Activated T-cell treated with anti-CD3 and anti-CD28 coated beads for 1 hour (primary cell): ENCODE measurements around the gene TMEM272.
A peak's percentile ranks its signal among the peaks of the same experiment; 100 is the strongest.

Experiments
- DNase-seq: peaks from one replicate; pipeline ENCODE4 v3.0.0-alpha.2; 2020; ENCODE audit warnings: low read depth

Gene TMEM272

DNA sequence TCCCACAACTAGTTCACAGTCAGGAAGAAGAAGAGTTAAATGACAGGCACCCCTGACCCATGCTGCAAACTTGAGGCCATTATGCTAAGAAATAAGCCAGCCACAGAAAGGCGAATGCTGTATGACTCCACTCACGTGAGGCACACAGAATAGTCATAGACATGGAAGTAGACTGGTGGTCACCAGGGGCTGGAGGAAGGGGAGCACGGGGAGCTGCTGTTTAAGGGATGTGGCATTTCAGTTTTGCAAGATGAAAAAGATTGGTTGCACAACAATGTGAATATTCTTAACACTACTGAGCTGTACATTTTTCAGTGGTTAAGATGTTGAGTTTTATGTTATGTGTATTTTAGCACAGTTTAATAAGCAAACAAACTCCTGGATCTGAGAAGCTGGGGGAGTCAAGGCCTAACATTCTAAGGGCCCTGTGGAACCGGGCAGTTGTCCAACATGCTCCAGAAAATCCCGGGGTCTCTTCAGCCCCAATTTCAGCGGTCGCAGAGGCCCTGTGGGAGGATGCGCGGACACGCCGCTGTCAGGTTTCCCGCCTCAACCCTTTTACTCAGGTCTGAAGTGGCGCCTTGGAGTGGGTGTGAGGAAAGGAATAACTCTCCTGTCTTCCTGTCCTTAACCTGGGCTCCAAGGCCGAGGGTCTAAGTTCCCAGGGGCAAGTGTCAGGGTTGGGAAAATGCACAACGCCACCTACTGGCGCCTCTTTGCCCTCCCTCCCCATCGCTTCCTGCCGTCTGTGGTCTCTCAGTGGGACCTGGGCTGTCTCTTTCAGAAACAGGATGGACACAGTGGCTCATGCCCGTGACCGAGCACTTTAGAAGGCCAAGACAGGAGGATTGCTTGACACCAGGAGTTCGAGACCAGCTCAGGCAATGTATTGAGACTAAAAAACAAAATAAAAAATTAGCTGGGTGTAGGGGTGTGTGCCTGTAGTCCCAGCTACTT, 4.4 kb upstream of the TMEM272 start:
- no peak for DNase-seq

DNA sequence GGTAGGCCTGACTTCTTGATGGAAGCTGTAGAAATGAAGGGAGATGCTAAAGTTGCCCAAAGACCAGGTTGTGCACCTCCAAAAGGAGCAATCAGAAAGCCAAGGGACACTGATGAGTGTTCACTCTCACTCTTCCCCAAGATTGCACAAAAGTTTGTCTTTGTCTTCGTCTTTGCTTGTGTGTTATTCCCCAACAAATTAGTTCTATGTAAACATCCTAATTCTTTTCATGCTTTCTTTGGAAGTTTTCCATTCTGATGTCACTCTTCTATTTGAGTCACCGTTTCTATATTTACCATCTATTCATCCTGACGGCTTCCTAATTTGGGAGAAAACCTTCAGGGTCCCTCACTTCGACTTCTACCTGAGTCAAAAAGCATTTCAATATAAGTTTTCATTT, 3.7 kb upstream of the TMEM272 start:
- DNase-seq = no peak

DNA sequence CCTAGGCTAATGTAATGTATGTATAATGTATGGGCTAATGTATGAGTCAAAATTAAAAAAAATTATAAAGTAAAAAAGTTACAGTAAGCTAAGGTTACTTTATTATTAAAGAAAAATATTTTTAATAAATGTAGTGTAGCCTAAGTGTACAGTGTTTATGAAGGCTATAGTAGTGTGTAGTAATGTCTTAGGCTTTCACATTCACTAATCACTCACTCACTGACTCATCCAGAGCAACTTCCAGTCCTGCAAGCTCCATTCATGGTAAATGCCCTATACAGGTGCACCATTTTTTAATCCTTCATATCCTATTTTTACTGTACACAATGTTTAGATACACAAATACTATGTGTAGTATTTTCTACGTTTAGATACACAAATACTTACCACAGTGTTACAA, 1.8 kb upstream of the TMEM272 start:
- DNase-seq = no peak

DNA sequence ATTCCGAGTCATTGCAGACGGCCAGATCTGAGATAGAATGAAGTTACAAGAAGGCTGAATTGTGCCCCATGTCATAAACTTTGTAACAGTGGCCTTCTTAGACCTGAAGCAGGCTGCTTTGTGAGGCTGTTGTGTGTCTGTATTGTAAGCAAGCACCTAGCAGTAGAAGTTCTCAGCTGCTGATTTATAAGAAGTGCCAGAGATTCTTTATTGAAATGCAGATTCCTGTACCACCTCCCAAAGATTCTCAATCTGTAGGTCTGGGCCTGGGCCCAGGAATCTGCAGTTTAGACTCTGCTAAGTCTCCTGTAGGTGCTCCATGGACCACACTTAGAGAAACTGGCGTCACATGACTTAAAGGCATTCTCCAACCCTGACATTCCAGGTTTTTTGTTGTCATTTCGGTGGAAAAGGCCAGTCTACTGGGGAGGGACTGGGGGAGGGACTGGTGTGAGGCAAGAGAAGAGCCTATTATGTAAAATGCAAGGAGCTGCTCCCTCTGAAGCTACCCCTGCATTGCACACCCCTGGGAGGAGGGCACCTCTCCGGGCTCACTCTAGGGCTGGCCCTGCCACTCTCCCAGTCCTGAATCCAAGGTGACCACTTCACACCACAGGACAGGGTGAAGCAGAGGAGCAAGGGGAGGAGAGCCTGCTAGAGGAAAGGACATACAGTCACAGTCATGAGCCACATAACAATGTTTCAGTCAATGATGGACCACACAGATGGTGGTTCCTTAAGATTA, 769 bp upstream of the TMEM272 start:
- DNase-seq = no peak

DNA sequence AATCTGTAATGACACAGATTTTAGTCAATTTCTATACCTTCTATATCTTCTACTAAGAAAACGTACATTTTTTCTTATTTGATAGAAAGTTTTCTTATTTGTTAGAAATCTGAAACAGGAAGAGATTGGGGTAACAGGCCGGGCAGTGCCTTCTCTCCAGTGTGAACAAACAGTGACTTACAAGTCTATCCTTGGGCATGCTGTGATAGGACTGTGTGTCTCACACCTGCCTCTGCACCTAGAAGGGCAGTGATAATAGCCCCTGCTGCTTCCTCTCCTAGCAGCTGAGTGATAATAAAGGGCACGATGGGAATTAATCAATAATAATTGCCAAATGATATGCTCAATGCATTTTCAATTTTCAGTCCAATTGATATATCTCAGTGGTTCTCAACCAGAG, 1.4 kb downstream of the TMEM272 start:
- DNase-seq = no peak

DNA sequence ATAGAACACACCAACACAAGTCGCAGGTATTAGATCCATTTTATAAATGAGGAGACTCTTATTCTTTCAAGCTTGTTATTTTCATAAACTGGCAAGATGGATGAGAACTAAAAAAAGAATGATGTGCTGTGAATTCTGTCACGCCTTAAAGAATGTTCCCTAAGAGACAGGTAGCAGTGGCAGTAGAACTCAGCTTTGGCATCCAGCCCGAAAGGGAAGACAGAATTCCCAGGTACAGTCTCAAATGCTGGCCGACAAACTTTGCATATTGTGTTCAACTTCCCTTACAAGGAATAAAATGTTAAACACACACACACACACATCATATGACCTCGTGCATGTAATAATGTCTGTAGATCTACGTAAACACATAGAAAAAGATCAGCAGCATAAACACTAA, 3.2 kb downstream of the TMEM272 start:
- DNase-seq = no peak

DNA sequence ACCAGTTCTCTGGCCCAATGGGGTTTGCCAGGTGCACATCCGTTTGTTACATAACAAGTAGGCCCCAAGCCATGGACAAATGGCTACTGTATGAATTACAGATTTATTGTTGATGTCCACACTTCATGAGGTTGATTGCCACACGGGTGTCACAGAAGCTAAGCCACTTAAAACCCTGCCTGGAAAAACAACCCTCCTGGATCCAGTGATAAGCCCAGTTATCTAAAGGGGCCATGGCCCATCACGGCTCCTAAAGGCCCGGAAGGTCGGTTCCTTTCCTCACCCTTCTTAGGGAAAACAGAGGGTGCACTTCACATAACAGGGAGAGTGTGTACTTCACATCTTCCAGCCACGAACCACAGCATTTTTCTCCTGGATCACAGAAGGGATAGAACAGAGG, 4.1 kb downstream of the TMEM272 start:
- DNase-seq = no peak

DNA sequence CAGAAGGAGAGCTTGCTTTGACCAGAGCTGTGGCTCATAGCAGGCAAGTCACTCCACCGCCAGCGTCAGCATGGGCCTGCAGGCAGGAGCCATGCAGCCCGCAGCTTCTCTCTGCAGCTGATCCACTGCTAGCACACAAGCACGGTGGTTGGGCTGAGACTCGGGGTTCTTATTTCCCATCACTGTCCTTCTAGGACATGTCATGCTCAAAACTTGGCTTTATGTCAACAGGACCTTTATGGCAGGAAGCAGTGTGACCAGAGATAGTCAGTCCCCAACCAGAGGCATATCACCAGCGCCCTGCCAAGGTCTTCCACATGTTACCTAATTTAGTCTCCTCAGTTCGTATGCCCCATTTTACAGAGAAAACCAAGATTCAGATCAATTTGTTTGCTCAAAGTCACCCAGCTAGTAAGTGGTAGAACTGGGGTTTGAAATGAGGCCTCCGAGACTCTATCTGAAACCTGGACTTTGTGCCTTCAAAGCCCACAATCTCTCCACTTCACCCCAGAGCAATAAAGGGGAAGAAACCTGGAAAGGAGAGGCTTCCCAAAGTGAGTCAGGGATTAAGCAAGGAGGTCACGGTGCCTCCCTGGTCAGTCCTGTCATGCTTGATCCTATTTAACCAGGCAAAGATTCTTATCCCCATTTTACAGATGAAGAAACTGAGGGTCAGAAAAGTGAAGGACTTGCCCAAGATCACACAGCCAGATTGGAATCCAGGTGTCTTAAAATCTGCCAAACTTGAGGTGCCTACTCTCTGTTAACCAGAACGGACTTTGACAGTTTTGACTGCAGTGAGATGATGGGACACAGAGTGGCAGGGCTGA, 5.1 kb downstream of the TMEM272 start:
- DNase-seq = no peak

DNA sequence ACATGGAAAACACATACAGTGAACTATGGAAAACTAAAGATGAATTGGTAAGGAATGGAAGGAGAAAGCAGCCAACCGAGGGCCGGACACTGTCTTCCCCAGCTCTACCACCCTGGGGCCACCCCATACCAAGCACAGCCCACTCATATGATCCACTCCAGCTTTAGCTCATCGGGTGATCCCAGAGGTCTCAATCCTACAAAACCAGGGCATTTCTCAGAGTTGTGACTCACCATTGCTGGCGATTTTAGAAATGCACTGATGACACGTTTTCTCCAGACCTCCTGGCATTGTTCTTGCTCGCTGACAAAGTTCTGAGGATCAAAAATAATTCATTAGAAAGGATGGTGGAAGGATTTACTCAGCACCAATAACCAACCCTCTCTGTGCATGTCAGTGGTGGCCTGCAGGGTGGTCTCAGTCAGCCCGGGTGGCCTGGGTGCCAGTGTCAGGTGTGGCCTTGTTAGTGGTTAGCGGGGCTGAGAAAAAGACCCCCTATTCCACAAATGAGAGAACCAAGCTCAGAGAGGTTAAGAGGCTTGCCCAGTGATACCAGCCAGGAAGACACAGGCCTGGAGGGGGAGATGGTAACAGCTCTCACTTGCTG, 6.6 kb downstream of the TMEM272 start:
- DNase-seq = no peak

DNA sequence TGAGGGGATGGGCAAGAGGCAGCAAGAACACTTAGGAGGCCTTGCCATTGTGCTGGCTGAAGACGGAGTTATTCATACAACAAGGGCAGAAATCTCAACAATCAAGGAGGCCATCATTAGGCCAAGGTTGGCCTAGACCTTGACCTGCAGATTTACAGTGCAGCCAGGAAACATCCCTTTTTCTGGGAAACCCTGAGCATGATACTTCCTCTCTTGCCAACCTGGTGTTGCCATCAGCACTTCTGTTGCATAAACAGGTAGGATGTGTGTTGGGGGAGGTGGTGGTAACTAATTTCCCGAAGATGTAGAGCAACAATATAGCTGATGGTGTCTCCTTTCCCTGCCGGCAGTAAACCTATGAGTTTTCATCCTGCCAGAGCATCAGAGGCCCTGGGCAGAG, 8.0 kb downstream of the TMEM272 start:
- DNase-seq = no peak

DNA sequence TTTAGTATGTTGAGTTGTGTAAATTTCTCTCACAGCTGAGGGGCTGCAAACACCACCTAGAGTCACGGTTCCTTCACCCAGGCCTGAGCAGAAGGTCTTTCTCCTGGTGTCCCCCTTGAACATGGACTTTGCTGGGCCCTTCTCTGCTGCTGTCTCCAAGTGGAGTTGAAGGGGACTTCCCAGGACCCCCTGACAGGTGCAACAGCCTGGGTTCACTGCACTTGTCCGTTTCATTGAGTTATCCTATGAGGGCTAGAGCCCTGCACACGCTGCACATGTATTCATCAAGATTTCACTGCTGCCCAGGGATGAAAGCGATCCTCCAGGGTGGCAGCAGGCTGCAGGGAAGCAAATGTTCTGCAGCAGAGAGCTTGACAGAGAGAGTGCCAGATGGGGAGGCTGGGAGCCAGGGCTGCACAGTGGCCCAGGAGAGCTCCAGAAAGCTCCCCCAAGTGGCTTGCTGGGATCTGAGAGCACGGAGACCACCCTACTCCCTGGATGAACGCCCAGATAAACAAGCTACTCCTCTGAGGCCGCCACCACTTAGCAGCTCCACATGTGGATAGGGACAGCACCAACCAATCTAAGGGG, 10.3 kb downstream of the TMEM272 start:
- DNase-seq = no peak

DNA sequence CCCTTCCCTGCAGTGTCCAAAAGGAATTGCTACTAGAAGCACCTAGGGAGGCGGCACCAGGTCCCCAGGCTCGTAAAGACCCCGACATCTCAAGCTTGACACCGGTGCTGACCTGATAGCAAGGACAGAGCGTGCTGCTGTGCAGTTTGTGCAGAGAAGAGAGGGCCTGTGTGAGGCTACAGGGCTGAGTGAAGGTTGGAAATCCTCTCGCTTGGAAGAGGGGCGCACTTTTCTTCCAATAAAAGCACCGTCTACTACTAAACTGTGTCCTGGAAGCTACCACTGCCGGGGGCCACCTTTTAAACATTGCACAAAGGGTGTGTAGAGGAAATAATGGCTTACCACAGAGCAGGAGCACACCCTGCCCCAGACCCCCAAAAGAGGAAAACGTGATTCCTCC, 11.0 kb downstream of the TMEM272 start:
- DNase-seq = no peak

DNA sequence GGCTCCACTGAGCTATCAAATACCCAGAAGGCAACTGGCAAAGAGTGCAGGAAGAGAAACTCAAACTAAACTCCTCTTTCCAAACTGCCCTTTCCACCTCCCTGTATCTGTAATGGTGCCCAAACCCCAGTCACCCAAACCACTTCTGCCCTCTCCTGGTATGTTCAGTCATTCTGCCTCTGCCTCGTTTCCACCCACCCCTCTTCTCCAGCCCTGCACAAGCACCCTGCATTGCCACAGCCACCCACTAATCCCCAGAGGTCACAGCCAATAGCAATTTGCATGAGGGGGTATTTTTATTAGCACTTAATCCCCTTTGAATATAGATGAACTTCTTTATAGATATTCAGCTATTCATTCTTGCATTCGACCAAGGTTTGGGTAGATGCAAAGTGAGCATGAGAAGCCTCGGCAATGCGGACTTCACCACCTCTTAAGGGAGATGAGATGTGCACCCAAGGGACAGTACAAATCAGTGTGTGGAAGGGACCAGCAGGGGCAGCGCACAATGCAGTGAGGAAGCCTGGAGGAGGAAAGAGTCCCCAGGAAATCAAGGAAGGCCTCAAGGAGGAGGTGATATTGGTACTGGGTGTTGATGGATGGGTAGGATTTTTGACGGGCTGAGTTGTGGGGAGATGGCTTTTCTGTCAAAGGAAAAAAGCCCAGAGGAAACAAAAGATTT, 12.4 kb downstream of the TMEM272 start:
- DNase-seq = peak; percentile 40

DNA sequence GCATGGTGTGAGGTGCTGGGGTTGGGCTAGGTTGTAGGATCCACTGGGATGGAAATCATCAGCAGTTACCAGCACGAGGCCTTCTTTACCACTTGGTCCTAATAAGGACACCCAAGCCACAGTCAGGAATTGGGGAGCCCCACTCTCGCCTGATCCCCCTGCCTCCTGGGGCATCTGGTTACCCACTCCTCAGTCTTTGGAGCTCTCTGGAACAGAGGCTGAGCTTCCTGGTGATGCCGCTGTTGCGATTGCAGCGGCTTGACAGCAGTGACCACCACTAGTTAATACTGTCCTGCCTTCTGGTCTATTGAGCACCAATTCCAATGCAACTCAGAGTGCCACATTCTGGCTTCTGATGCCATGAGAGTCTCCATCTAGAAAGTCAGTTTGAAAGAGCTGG, 13.5 kb downstream of the TMEM272 start:
- no peak for DNase-seq

DNA sequence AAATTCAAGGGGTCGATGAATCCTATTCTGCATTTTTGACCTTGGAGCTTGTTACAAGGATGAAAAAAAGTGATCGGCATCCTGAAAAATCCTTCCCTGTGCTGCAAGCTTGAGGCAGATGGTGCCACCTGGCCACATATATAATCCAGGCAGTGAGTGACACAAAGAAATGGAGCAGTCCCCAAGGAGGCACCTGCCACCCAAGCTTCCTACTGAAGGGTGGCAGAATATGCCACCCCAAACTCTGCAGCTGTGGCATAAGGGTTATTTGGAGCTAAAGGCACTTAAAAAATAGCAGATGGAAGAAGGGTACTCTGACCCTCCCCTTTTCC, 15.4 kb downstream of the TMEM272 start:
- DNase-seq = no peak

DNA sequence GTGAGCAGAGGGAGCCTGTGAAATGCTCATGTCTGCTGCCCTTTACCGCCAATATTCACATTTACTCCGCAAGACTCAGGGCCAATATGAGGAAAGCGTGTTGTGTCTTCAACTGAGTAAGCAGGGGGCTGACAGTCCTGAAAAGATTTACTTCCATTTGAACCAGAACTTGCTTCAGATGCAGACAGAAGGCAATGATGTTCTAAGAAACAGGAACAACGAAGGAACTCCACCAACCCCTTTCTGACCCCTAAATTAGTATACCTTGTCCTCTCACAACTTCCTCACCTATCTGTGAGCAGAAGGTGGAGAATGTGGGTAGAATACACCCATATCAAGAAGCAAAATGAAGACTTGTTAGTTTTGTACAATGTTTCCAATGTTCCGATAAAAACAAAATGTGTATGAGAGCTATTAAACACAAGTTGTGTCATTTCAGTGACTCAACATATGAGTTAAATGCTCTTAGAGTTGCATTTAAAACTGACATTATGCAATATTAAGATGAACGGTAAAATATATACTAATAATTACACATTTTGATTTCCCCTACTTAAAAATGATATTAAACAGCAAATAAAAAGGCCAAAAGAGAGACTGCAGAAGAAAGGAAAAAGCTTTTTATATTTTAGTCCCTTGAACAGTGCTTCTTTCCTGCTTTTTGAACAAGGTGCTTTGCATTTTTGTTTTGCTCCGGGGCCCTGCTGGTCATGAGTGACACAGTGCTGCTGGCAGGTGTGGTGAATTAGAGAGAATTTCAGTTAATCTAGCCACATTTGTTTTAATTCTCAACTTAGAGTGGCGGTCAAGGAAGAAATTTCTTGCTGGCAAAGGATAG, 16.0 kb downstream of the TMEM272 start:
- no peak for DNase-seq

DNA sequence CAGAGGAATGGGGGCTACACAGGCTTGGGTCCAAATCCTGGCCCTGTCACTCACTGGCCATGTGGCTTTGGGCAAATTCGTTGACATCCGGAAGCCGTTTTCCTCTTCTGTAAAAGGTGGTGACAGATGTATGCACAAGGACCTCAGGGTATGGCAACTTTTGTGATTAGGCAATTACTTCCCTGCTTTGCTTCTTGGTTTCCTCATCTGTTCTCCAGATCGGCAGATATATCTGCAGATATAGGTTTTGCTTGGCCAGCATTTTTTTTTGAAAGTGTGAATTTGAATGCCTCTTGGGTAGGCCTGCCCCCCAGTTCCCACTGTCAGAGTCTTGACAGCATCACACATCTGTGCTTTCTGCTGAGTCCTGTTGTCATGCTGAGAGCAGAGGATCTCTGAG, 17.7 kb downstream of the TMEM272 start:
- no peak for DNase-seq

DNA sequence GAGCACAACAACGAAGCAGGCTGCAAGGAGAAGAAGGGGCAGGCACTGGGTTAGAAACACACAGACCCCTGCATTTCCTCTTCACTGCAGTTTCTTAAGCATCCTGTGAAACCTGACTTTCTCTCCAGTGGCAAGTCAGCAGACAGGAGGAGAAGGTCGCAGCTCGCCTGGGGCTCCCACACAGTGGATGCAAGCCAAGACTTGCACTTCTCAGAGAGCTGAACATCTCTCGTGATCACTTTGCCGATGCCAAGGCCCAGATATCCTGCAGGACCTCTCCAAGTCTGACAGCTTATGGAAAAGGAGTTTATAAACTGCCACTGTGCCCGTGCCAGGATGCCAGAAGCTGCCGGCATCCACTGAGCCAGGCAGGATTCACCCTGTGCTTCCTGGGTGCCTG, 18.4 kb downstream of the TMEM272 start:
- no peak for DNase-seq

DNA sequence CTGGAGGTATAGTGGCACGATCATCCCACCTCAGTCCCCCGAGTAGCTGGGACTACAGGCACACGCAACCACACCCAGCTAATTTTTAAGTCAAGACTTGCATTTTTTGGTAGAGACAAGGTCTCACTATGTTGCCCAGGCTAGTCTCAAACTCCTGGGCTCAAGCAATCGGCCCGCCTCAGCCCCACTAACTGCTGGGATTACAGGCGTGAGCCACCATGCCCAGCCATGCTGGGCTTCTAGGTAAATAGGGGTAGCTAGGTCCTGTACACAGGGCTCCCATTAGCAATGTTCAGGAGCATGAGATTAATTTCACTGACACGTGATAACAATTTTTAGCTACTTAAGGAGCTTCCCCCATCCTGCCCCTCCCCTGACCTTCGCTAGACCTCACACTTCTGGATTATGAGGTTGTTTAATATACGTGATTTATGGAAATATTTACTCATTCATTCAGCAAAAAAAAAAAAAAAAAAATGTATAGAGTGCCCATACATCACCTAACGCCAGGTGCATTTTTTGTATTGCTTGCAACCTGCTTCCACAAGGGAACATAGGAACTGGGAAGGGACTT, 19.2 kb downstream of the TMEM272 start:
- no peak for DNase-seq

DNA sequence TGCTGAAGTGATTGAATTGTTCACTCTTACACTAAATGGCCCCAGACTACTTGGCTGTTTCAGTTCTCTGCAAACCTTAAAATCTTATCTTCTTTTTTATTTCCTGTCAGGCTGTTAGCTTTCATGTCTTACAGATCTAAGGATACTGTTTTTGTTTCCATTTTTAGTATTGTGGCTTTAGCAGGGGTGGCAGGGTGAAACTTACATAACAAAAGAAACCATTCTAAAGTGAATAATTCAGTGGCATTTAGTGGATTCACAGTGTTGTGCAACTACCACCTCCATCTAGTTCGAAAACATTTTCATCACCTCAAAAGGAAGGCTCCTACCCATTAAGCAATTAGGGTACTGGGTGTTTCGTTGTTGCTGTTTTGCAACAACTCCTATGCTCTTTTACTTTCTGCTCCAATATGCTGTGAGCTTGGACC, 19.8 kb downstream of the TMEM272 start:
- DNase-seq = no peak
